Uterus (tissue), 2 donors: ENCODE data around the gene DTHD1.

Source experiments
- POLR2A ChIP-seq, 2 donors: fragments of 450-650 bp; IDR thresholded peaks; one replicate each; pipeline ENCODE4 v1.6.1; 2016; ENCODE audit warnings: antibody characterized with exemption in 2 of 2, mild to moderate bottlenecking in 1 of 2, moderate library complexity in 1 of 2
- TF ChIP-seq, protein P1 (sequence below), 4 experiments: fragments of 200-600 bp in 2 of 4; fragments of 450-650 bp in 2 of 4; sonication (generic) in 2 of 4; IDR thresholded peaks; one replicate each; pipeline ENCODE4 v1.5.1; 2016 to 2019; ENCODE audit warnings: antibody characterized with exemption in 4 of 4, mild to moderate bottlenecking in 2 of 4, moderate library complexity in 1 of 4

DNA sequence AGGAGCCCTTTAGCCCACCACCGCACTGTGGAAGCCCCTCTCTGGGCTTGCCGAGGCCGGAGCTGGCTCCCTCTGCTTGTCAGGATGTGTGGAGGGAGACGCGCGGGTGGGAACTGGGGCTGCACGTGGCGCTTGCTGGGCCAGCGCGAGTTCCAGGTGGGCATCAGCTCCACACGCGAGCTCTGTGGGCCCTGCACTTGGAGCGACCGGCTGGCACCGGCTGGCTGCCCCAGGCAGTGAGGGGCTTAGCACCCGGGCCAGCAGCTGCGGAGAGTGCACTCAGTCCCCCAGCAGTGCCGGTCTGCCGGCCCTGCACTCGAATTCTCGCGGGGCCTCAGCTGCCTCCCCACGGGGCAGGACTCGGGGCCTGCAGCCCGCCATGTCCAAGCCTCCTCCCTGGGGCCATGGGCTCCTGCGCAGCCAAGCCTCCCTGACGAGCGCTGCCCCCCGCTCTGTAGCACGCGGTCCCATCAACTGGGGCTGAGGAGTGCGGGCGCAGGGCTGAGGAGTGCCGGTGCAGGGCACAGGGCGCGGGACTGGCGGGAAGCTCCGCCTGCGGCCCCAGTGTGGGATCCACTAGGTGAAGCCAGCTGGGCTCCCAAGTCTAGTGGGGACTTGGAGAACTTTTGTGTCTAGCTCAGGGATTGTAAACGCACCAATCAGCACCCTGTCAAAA lies 93.6 kb downstream of the DTHD1 start:
- TF ChIP-seq, protein P1, sequence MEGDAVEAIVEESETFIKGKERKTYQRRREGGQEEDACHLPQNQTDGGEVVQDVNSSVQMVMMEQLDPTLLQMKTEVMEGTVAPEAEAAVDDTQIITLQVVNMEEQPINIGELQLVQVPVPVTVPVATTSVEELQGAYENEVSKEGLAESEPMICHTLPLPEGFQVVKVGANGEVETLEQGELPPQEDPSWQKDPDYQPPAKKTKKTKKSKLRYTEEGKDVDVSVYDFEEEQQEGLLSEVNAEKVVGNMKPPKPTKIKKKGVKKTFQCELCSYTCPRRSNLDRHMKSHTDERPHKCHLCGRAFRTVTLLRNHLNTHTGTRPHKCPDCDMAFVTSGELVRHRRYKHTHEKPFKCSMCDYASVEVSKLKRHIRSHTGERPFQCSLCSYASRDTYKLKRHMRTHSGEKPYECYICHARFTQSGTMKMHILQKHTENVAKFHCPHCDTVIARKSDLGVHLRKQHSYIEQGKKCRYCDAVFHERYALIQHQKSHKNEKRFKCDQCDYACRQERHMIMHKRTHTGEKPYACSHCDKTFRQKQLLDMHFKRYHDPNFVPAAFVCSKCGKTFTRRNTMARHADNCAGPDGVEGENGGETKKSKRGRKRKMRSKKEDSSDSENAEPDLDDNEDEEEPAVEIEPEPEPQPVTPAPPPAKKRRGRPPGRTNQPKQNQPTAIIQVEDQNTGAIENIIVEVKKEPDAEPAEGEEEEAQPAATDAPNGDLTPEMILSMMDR (IDR thresholded peaks at IDR 0.05) = no peak
- TF ChIP-seq POLR2A (IDR thresholded peaks at IDR 0.05) = no peak
